ENCODE results near the gene MEPCE. TPM values are rescaled to one million over a fixed set of nuclear protein-coding genes. Genes with fewer than 3 reads are reported as not detected.

MEPCE gene
- total and polyA plus RNA-seq, 2 donors (not counting 1 experiment from before 2014, with no cell fraction given), result 11.4 to 26.6 TPM

- Histone ChIP-seq H4K20me1 (ENCODE audit: control insufficient read depth, extremely low read depth, insufficient read depth, low read length) (no peaks in the 10 kb centered on the region), H3K4me1 (ENCODE audit: control insufficient read depth, extremely low read depth, insufficient read depth, low read length) (peaks cover 3% of the 10 kb centered on the region), H3K4me3 (replicated peaks in 1 of 4; ENCODE audit: control extremely low read depth in 1 of 4, insufficient read depth in 1 of 4, low read depth in 3 of 4, low read length in 4 of 4) (no peak overlapping the region), H3K27ac (ENCODE audit: insufficient read depth, low read length) (no peak overlapping the region), H3K79me2 (ENCODE audit: control insufficient read depth, insufficient read depth, low read length) (no peaks in the 10 kb centered on the region), H2AFZ (ENCODE audit: low read length) (no peak overlapping the region), H3K36me3 (ENCODE audit: control insufficient read depth, insufficient read depth, low read length) (peaks cover 2% of the 10 kb centered on the region), H3K9ac (ENCODE audit: insufficient read depth, low read length) (no peak overlapping the region), H3K9me3 (ENCODE audit: control insufficient read depth, insufficient read depth, low read depth, low read length) (no peaks in the 10 kb centered on the region), H3K4me2 (ENCODE audit: extremely low read depth, insufficient read depth, low read length) (no peak overlapping the region), H3K27me3 (ENCODE audit: control insufficient read depth, insufficient read depth, low read length) (no peaks in the 10 kb centered on the region)
- no peak for DNase-seq (ENCODE audit: low read depth in 2 of 2)
- TF ChIP-seq EZH2 (IDR thresholded peaks at IDR 0.05; ENCODE audit: low read length, missing control alignments) (no peak), CTCF (conservative IDR thresholded peaks at IDR 0.05 in 1 of 2, IDR thresholded peaks at IDR 0.05 in 1 of 2; ENCODE audit: low read depth in 1 of 2, low read length in 2 of 2) (no peak)
Measured at GRCh38 chr7:100455206-100455605, 25.6 kb downstream of the MEPCE start.

- Histone ChIP-seq H3K9me3 (ENCODE audit: control insufficient read depth, insufficient read depth, low read depth, low read length) (no peaks in the 10 kb centered on the region), H3K4me2 (ENCODE audit: extremely low read depth, insufficient read depth, low read length) (no peak overlapping the region), H3K9ac (ENCODE audit: insufficient read depth, low read length) (no peak overlapping the region), H3K79me2 (ENCODE audit: control insufficient read depth, insufficient read depth, low read length) (no peaks in the 10 kb centered on the region), H3K36me3 (ENCODE audit: control insufficient read depth, insufficient read depth, low read length) (peaks cover 2% of the 10 kb centered on the region), H3K27ac (ENCODE audit: insufficient read depth, low read length) (no peak overlapping the region), H2AFZ (ENCODE audit: low read length) (no peak overlapping the region), H4K20me1 (ENCODE audit: control insufficient read depth, extremely low read depth, insufficient read depth, low read length) (no peaks in the 10 kb centered on the region), H3K4me3 (replicated peaks in 1 of 4; ENCODE audit: control extremely low read depth in 1 of 4, insufficient read depth in 1 of 4, low read depth in 3 of 4, low read length in 4 of 4) (no peak overlapping the region), H3K27me3 (ENCODE audit: control insufficient read depth, insufficient read depth, low read length) (no peaks in the 10 kb centered on the region), H3K4me1 (ENCODE audit: control insufficient read depth, extremely low read depth, insufficient read depth, low read length) (no peaks in the 10 kb centered on the region)
- TF ChIP-seq CTCF (conservative IDR thresholded peaks at IDR 0.05 in 1 of 2, IDR thresholded peaks at IDR 0.05 in 1 of 2; ENCODE audit: low read depth in 1 of 2, low read length in 2 of 2) (no peak), EZH2 (IDR thresholded peaks at IDR 0.05; ENCODE audit: low read length, missing control alignments) (no peak)
- DNase-seq (ENCODE audit: low read depth in 2 of 2), result no peak
Measured at GRCh38 chr7:100456562-100456961, 26.9 kb downstream of the MEPCE start.

GRCh38 chr7:100457033-100457432 lies 27.4 kb downstream of the MEPCE start:
- H3K36me3 ChIP-seq (ENCODE audit: control insufficient read depth, insufficient read depth, low read length), result peaks cover 2% of the 10 kb centered on the region
- H3K4me1 ChIP-seq (ENCODE audit: control insufficient read depth, extremely low read depth, insufficient read depth, low read length), result no peaks in the 10 kb centered on the region
- H3K4me3 ChIP-seq (replicated peaks in 1 of 4; ENCODE audit: control extremely low read depth in 1 of 4, insufficient read depth in 1 of 4, low read depth in 3 of 4, low read length in 4 of 4), result no peak overlapping the region
- no peaks in the 10 kb centered on the region for H3K79me2 ChIP-seq (ENCODE audit: control insufficient read depth, insufficient read depth, low read length)
- TF ChIP-seq CTCF (conservative IDR thresholded peaks at IDR 0.05 in 1 of 2, IDR thresholded peaks at IDR 0.05 in 1 of 2; ENCODE audit: low read depth in 1 of 2, low read length in 2 of 2) (no peak), EZH2 (IDR thresholded peaks at IDR 0.05; ENCODE audit: low read length, missing control alignments) (no peak)
- H3K27ac ChIP-seq (ENCODE audit: insufficient read depth, low read length), result no peak overlapping the region
- H3K9me3 ChIP-seq (ENCODE audit: control insufficient read depth, insufficient read depth, low read depth, low read length), result no peaks in the 10 kb centered on the region
- H3K9ac ChIP-seq (ENCODE audit: insufficient read depth, low read length), result no peak overlapping the region
- H3K27me3 ChIP-seq (ENCODE audit: control insufficient read depth, insufficient read depth, low read length), result no peaks in the 10 kb centered on the region
- H4K20me1 ChIP-seq (ENCODE audit: control insufficient read depth, extremely low read depth, insufficient read depth, low read length), result no peaks in the 10 kb centered on the region
- H3K4me2 ChIP-seq (ENCODE audit: extremely low read depth, insufficient read depth, low read length), result no peak overlapping the region
- H2AFZ ChIP-seq (ENCODE audit: low read length), result no peak overlapping the region
- DNase-seq (ENCODE audit: low read depth in 2 of 2), result no peak

All from fibroblast of lung (primary cell).